ENCODE measurements around the gene FXYD5. TPM values are rescaled to one million over a fixed set of nuclear protein-coding genes. Genes with fewer than 3 reads are reported as not detected.

Gene FXYD5
- total and polyA plus RNA-seq, 9 of the 15 experiments (the other 6 are each of a cell fraction or from before 2014, with no cell fraction given): 104 to 537 (median 174) TPM

- TF ChIP-seq ZNF764 (CRISPR knock-in tag; IDR thresholded peaks at IDR 0.05; ENCODE audit: low read depth) (0 out of 2 replicates have a peak, but pooled peaks have one; percentile 22), TOE1 (IDR thresholded peaks at IDR 0.05; ENCODE audit: borderline replicate concordance) (peak; percentile 79), TOE1 (CRISPR knock-in tag; IDR thresholded peaks at IDR 0.05; ENCODE audit: borderline replicate concordance, low read depth) (no peak), KLF1 (tag; IDR thresholded peaks at IDR 0.05) (peak; percentile 43; the same call in 1 of the 2 replicates), MAFK (IDR thresholded peaks at IDR 0.05; ENCODE audit: low read length) (no peak), ZBTB17 (CRISPR knock-in tag; IDR thresholded peaks at IDR 0.05) (peak; percentile 33; the same call in 1 of the 2 replicates), ZNF830 (CRISPR knock-in tag; IDR thresholded peaks at IDR 0.05) (no peak), CBX1 (IDR thresholded peaks at IDR 0.05; ENCODE audit: low read depth) (peak; percentile 80), NBN (IDR thresholded peaks at IDR 0.05; ENCODE audit: low read depth) (peak; percentile 68), THRA (IDR thresholded peaks at IDR 0.05) (no peak), HNRNPUL1 (IDR thresholded peaks at IDR 0.05; ENCODE audit: low read length) (no peak), TEAD4 (IDR thresholded peaks at IDR 0.05; ENCODE audit: low read length) (no peak; the same call in 1 of the 2 replicates), TEAD4 (CRISPR knock-in tag; IDR thresholded peaks at IDR 0.05; ENCODE audit: borderline replicate concordance) (no peak), ZNF232 (CRISPR knock-in tag; IDR thresholded peaks at IDR 0.05) (no peak), ZNF408 (CRISPR knock-in tag; IDR thresholded peaks at IDR 0.05; ENCODE audit: low read depth) (no peak), ATF4 (CRISPR knock-in tag; IDR thresholded peaks at IDR 0.05) (peak; percentile 67; the same call in 1 of the 2 replicates), POLR2A (conservative IDR thresholded peaks at IDR 0.05) (peak; percentile 94), RBM22 (IDR thresholded peaks at IDR 0.05; ENCODE audit: low read depth, low read length, poor library complexity, severe bottlenecking) (peak; percentile 60), TAF9B (IDR thresholded peaks at IDR 0.05; ENCODE audit: partially characterized antibody) (peak; percentile 79), DPF2 (IDR thresholded peaks at IDR 0.05) (peak; percentile 67), FOSL1 (tag; conservative IDR thresholded peaks at IDR 0.05) (peak; percentile 85), MNT (conservative IDR thresholded peaks at IDR 0.05) (peak; percentile 63 to 88), PURB (CRISPR knock-in tag; IDR thresholded peaks at IDR 0.05; ENCODE audit: low read depth) (no peak)
These were observed at the start of gene FXYD5 (continued) for GRCh38 chr19:35154525-35155406.
